ENCODE data around the gene RELT.

The RELT gene

GRCh38 chr11:73337846-73338245 lies 38.4 kb upstream of the RELT start:
- Histone ChIP-seq H3K27ac (ENCODE audit: low read length) (no peak overlapping the region), H3K36me3 (ENCODE audit: control insufficient read depth in 1 of 2, insufficient read depth in 2 of 2, low read length in 2 of 2) (no peaks in the 10 kb centered on the region), H3K4me3 (ENCODE audit: low read depth in 1 of 2, low read length in 2 of 2) (no peak overlapping the region), H3K27me3 (ENCODE audit: low read depth, low read length) (no peaks in the 10 kb centered on the region), H3K9me3 (ENCODE audit: control insufficient read depth in 1 of 2, low read length in 2 of 2) (no peaks in the 10 kb centered on the region), H3K4me1 (ENCODE audit: control insufficient read depth in 1 of 2, insufficient read depth in 2 of 2, low read length in 2 of 2) (peaks cover 25 to 88% of the 10 kb centered on the region in 2 donors)

- Histone ChIP-seq H3K4me1 (ENCODE audit: control insufficient read depth in 1 of 2, insufficient read depth in 2 of 2, low read length in 2 of 2) (peaks cover 23 to 86% of the 10 kb centered on the region in 2 donors), H3K27me3 (ENCODE audit: low read depth, low read length) (no peaks in the 10 kb centered on the region), H3K36me3 (ENCODE audit: control insufficient read depth in 1 of 2, insufficient read depth in 2 of 2, low read length in 2 of 2) (no peaks in the 10 kb centered on the region), H3K9me3 (ENCODE audit: control insufficient read depth in 1 of 2, low read length in 2 of 2) (no peaks in the 10 kb centered on the region), H3K27ac (ENCODE audit: low read length) (no peak overlapping the region), H3K4me3 (ENCODE audit: low read depth in 1 of 2, low read length in 2 of 2) (no peak overlapping the region)
These were observed 37.9 kb upstream of the RELT start for GRCh38 chr11:73338279-73338678.

- Histone ChIP-seq H3K27ac (ENCODE audit: low read length) (no peak overlapping the region), H3K4me3 (ENCODE audit: low read depth in 1 of 2, low read length in 2 of 2) (no peak overlapping the region), H3K36me3 (ENCODE audit: control insufficient read depth in 1 of 2, insufficient read depth in 2 of 2, low read length in 2 of 2) (no peaks in the 10 kb centered on the region), H3K9me3 (ENCODE audit: control insufficient read depth in 1 of 2, low read length in 2 of 2) (no peaks in the 10 kb centered on the region), H3K27me3 (ENCODE audit: low read depth, low read length) (no peaks in the 10 kb centered on the region), H3K4me1 (ENCODE audit: control insufficient read depth in 1 of 2, insufficient read depth in 2 of 2, low read length in 2 of 2) (peaks cover 7 to 86% of the 10 kb centered on the region in 2 donors)
These were observed 36.0 kb upstream of the RELT start for GRCh38 chr11:73340164-73340563.

- H3K36me3 ChIP-seq (ENCODE audit: control insufficient read depth in 1 of 2, insufficient read depth in 2 of 2, low read length in 2 of 2) = peaks cover 0 to 10% of the 10 kb centered on the region in 2 donors
- H3K27me3 ChIP-seq (ENCODE audit: low read depth, low read length) = no peaks in the 10 kb centered on the region
- no peak overlapping the region for H3K27ac ChIP-seq (ENCODE audit: low read length)
- peak overlapping the region; percentile 28 to 50 for H3K4me3 ChIP-seq (ENCODE audit: low read depth in 1 of 2, low read length in 2 of 2)
- H3K4me1 ChIP-seq (ENCODE audit: control insufficient read depth in 1 of 2, insufficient read depth in 2 of 2, low read length in 2 of 2) = peaks cover 4 to 72% of the 10 kb centered on the region in 2 donors
- no peaks in the 10 kb centered on the region for H3K9me3 ChIP-seq (ENCODE audit: control insufficient read depth in 1 of 2, low read length in 2 of 2)
These were observed 33.6 kb upstream of the RELT start for GRCh38 chr11:73342633-73343032.

- H3K27me3 ChIP-seq (ENCODE audit: low read depth, low read length) = no peaks in the 10 kb centered on the region
- H3K36me3 ChIP-seq (ENCODE audit: control insufficient read depth in 1 of 2, insufficient read depth in 2 of 2, low read length in 2 of 2) = peaks cover 0 to 16% of the 10 kb centered on the region in 2 donors
- no peaks in the 10 kb centered on the region for H3K9me3 ChIP-seq (ENCODE audit: control insufficient read depth in 1 of 2, low read length in 2 of 2)
- no peak overlapping the region for H3K27ac ChIP-seq (ENCODE audit: low read length)
- H3K4me1 ChIP-seq (ENCODE audit: control insufficient read depth in 1 of 2, insufficient read depth in 2 of 2, low read length in 2 of 2) = peaks cover 4 to 66% of the 10 kb centered on the region in 2 donors
- peak overlapping the region in 1 of 2 donors; percentile 53 for H3K4me3 ChIP-seq (ENCODE audit: low read depth in 1 of 2, low read length in 2 of 2)
These were observed 32.9 kb upstream of the RELT start for GRCh38 chr11:73343076-73343873.

- Histone ChIP-seq H3K4me3 (ENCODE audit: low read depth in 1 of 2, low read length in 2 of 2) (peak overlapping the region in 1 of 2 donors; percentile 39), H3K27me3 (ENCODE audit: low read depth, low read length) (no peaks in the 10 kb centered on the region), H3K27ac (ENCODE audit: low read length) (no peak overlapping the region), H3K36me3 (ENCODE audit: control insufficient read depth in 1 of 2, insufficient read depth in 2 of 2, low read length in 2 of 2) (peaks cover 0 to 17% of the 10 kb centered on the region in 2 donors), H3K9me3 (ENCODE audit: control insufficient read depth in 1 of 2, low read length in 2 of 2) (no peaks in the 10 kb centered on the region), H3K4me1 (ENCODE audit: control insufficient read depth in 1 of 2, insufficient read depth in 2 of 2, low read length in 2 of 2) (peaks cover 4 to 56% of the 10 kb centered on the region in 2 donors)
These were observed 32.0 kb upstream of the RELT start for GRCh38 chr11:73344191-73344607.

- Histone ChIP-seq H3K36me3 (ENCODE audit: control insufficient read depth in 1 of 2, insufficient read depth in 2 of 2, low read length in 2 of 2) (peaks cover 0 to 17% of the 10 kb centered on the region in 2 donors), H3K9me3 (ENCODE audit: control insufficient read depth in 1 of 2, low read length in 2 of 2) (no peaks in the 10 kb centered on the region), H3K27me3 (ENCODE audit: low read depth, low read length) (no peaks in the 10 kb centered on the region), H3K4me1 (ENCODE audit: control insufficient read depth in 1 of 2, insufficient read depth in 2 of 2, low read length in 2 of 2) (peaks cover 4 to 49% of the 10 kb centered on the region in 2 donors), H3K27ac (ENCODE audit: low read length) (no peak overlapping the region), H3K4me3 (ENCODE audit: low read depth in 1 of 2, low read length in 2 of 2) (no peak overlapping the region)
These were observed 30.6 kb upstream of the RELT start for GRCh38 chr11:73345481-73346160.

- no peak overlapping the region for H3K27ac ChIP-seq (ENCODE audit: low read length)
- no peak overlapping the region for H3K4me3 ChIP-seq (ENCODE audit: low read depth in 1 of 2, low read length in 2 of 2)
- peaks cover 9 to 48% of the 10 kb centered on the region in 2 donors for H3K4me1 ChIP-seq (ENCODE audit: control insufficient read depth in 1 of 2, insufficient read depth in 2 of 2, low read length in 2 of 2)
- no peaks in the 10 kb centered on the region for H3K9me3 ChIP-seq (ENCODE audit: control insufficient read depth in 1 of 2, low read length in 2 of 2)
- no peaks in the 10 kb centered on the region for H3K27me3 ChIP-seq (ENCODE audit: low read depth, low read length)
- H3K36me3 ChIP-seq (ENCODE audit: control insufficient read depth in 1 of 2, insufficient read depth in 2 of 2, low read length in 2 of 2) = peaks cover 0 to 17% of the 10 kb centered on the region in 2 donors
These were observed 29.8 kb upstream of the RELT start for GRCh38 chr11:73346186-73346935.

- Histone ChIP-seq H3K4me3 (ENCODE audit: low read depth in 1 of 2, low read length in 2 of 2) (no peak overlapping the region), H3K27ac (ENCODE audit: low read length) (no peak overlapping the region), H3K9me3 (ENCODE audit: control insufficient read depth in 1 of 2, low read length in 2 of 2) (no peaks in the 10 kb centered on the region), H3K4me1 (ENCODE audit: control insufficient read depth in 1 of 2, insufficient read depth in 2 of 2, low read length in 2 of 2) (peaks cover 9 to 43% of the 10 kb centered on the region in 2 donors), H3K36me3 (ENCODE audit: control insufficient read depth in 1 of 2, insufficient read depth in 2 of 2, low read length in 2 of 2) (peaks cover 0 to 17% of the 10 kb centered on the region in 2 donors), H3K27me3 (ENCODE audit: low read depth, low read length) (no peaks in the 10 kb centered on the region)
These were observed 29.1 kb upstream of the RELT start for GRCh38 chr11:73347067-73347466.

- H3K9me3 ChIP-seq (ENCODE audit: control insufficient read depth in 1 of 2, low read length in 2 of 2) = no peaks in the 10 kb centered on the region
- no peaks in the 10 kb centered on the region for H3K27me3 ChIP-seq (ENCODE audit: low read depth, low read length)
- H3K27ac ChIP-seq (ENCODE audit: low read length) = no peak overlapping the region
- H3K4me3 ChIP-seq (ENCODE audit: low read depth in 1 of 2, low read length in 2 of 2) = no peak overlapping the region
- H3K36me3 ChIP-seq (ENCODE audit: control insufficient read depth in 1 of 2, insufficient read depth in 2 of 2, low read length in 2 of 2) = peaks cover 0 to 25% of the 10 kb centered on the region in 2 donors
- peaks cover 4 to 31% of the 10 kb centered on the region in 2 donors for H3K4me1 ChIP-seq (ENCODE audit: control insufficient read depth in 1 of 2, insufficient read depth in 2 of 2, low read length in 2 of 2)
These were observed 27.4 kb upstream of the RELT start for GRCh38 chr11:73348838-73349237.

- Histone ChIP-seq H3K9me3 (ENCODE audit: control insufficient read depth in 1 of 2, low read length in 2 of 2) (no peaks in the 10 kb centered on the region), H3K27me3 (ENCODE audit: low read depth, low read length) (no peaks in the 10 kb centered on the region), H3K27ac (ENCODE audit: low read length) (no peak overlapping the region), H3K36me3 (ENCODE audit: control insufficient read depth in 1 of 2, insufficient read depth in 2 of 2, low read length in 2 of 2) (peaks cover 0 to 25% of the 10 kb centered on the region in 2 donors), H3K4me3 (ENCODE audit: low read depth in 1 of 2, low read length in 2 of 2) (no peak overlapping the region), H3K4me1 (ENCODE audit: control insufficient read depth in 1 of 2, insufficient read depth in 2 of 2, low read length in 2 of 2) (peaks cover 4 to 23% of the 10 kb centered on the region in 2 donors)
These were observed 26.6 kb upstream of the RELT start for GRCh38 chr11:73349633-73350032.
